HCT116 (cell line): ENCODE measurements around the gene GPR142. TPM values are rescaled to one million over a fixed set of nuclear protein-coding genes. Genes with fewer than 3 reads are reported as not detected.

Experiments
- ATAC-seq: fragments of 200-7000 bp; cut with Tn5 transposase; 2 replicates; pipeline ENCODE4 v1.9.1; 2020; ENCODE audit warnings: mild to moderate bottlenecking, moderate library complexity
- BruUV-seq: library from RNA; stranded (reverse); fragments of 400-500 nt; replicated peaks from 2 replicates; lab custom pipeline; 2021; lab: Mats Ljungman, UMichigan
- CTCF ChIA-PET: fragments of 300-600 bp; sonication (Branson Sonifier 250); formaldehyde crosslinking; loops from one replicate; lab custom pipeline; 2021; ENCODE audit warnings: antibody characterized with exemption; lab: Charles Lee
- POLR2A ChIA-PET: fragments of 300-600, 350-600 bp; sonication (Branson Sonifier 250); formaldehyde crosslinking; loops from one replicate; lab custom pipeline; 2021; ENCODE audit warnings: antibody characterized with exemption; lab: Charles Lee
- RAD21 ChIA-PET, 2 experiments: fragments of 300-600 bp; sonication (Branson Sonifier 250); formaldehyde crosslinking; loops; one replicate each; lab custom pipeline; 2023; ENCODE audit warnings: low total read pairs in 2 of 2; ENCODE audit not compliant: uncharacterized antibody in 2 of 2, unreplicated experiment in 2 of 2, low non-redundant PET in 1 of 2; lab: Charles Lee
- DNase-seq: peaks from one replicate; pipeline ENCODE4 v3.0.0-alpha.2; 2010; ENCODE audit warnings: low read depth, low spot score
- H2AFZ ChIP-seq: fragments of 200-600 bp; shearing (Covaris generic), sonication (generic); 2 replicates; pipeline ENCODE4 v1.6.1; 2017; ENCODE audit warnings: low read depth, mixed run types, mixed read lengths, antibody characterized with exemption, low read length; ENCODE audit not compliant: poor library complexity, severe bottlenecking
- H3K27ac ChIP-seq: 2 replicates; pipeline ENCODE4 v1.5.1; 2012; ENCODE audit warnings: low read depth, low read length
- H3K27me3 ChIP-seq: fragments of 200-600 bp; sonication (generic); 2 replicates; pipeline ENCODE4 v1.6.1; 2016; ENCODE audit warnings: mixed run types, low read length, mixed read lengths; ENCODE audit not compliant: insufficient read depth
- H3K36me3 ChIP-seq, 2 experiments: fragments of 200-500 bp in 1 of 2; fragments of 200-600 bp in 1 of 2; sonication (Bioruptor generic) in 1 of 2; sonication (generic) in 1 of 2; 2 replicates each; pipeline versions ENCODE4 v1.5.1 to v1.6.1; 2014 to 2016; ENCODE audit warnings: low read length in 2 of 2, inconsistent platforms in 1 of 2, mixed read lengths in 1 of 2, mixed run types in 1 of 2; ENCODE audit not compliant: insufficient read depth in 2 of 2, control insufficient read depth in 1 of 2
- H3K4me1 ChIP-seq, 2 experiments: fragments of 200-600 bp in 1 of 2; sonication (generic) in 1 of 2; 2 replicates each; pipeline versions ENCODE4 v1.5.1 to v1.6.1; 2012 to 2017; ENCODE audit warnings: low read length in 2 of 2, inconsistent platforms in 1 of 2, mild to moderate bottlenecking in 1 of 2, mixed read lengths in 1 of 2, mixed run types in 1 of 2, moderate library complexity in 1 of 2; ENCODE audit not compliant: insufficient read depth in 2 of 2, control insufficient read depth in 1 of 2
- H3K4me2 ChIP-seq: fragments of 200-600 bp; sonication (generic); 2 replicates; pipeline ENCODE4 v1.6.1; 2017; ENCODE audit warnings: mixed run types, low read length, mixed read lengths
- H3K4me3 ChIP-seq, 2 experiments: fragments of 200-600 bp in 1 of 2; sonication (generic) in 1 of 2; replicated peaks in 1 of 2; 2 replicates each; pipeline ENCODE4 v1.5.1; 2011 to 2016; ENCODE audit warnings: low read length in 2 of 2, control low read depth in 1 of 2, low read depth in 1 of 2, mild to moderate bottlenecking in 1 of 2, mixed read lengths in 1 of 2, mixed run types in 1 of 2
- H3K79me2 ChIP-seq: fragments of 200-600 bp; sonication (generic); 2 replicates; pipeline ENCODE4 v1.6.1; 2017; ENCODE audit warnings: mild to moderate bottlenecking, mixed run types, low read length, moderate library complexity, mixed read lengths; ENCODE audit not compliant: insufficient read depth
- H3K9ac ChIP-seq: fragments of 200-600 bp; sonication (generic); 2 replicates; pipeline ENCODE4 v1.6.1; 2016; ENCODE audit warnings: low read length, mixed read lengths
- H3K9me2 ChIP-seq: fragments of 200-600 bp; sonication (generic), shearing (Covaris generic); 2 replicates; pipeline ENCODE4 v1.6.1; 2017; ENCODE audit warnings: mixed run types, mild to moderate bottlenecking, moderate library complexity; ENCODE audit not compliant: insufficient read depth
- H3K9me3 ChIP-seq, 2 experiments: fragments of 200-500 bp in 1 of 2; fragments of 200-600 bp in 1 of 2; sonication (Bioruptor generic) in 1 of 2; sonication (generic) in 1 of 2; 2 replicates each; pipeline ENCODE4 v1.6.1; 2014 to 2017; ENCODE audit warnings: low read length in 2 of 2, mixed read lengths in 2 of 2, inconsistent platforms in 1 of 2, low read depth in 1 of 2, mild to moderate bottlenecking in 1 of 2, mixed run types in 1 of 2, moderate library complexity in 1 of 2; ENCODE audit not compliant: control insufficient read depth in 1 of 2, insufficient read depth in 1 of 2
- H4K20me1 ChIP-seq: fragments of 200-600 bp; sonication (generic), shearing (Covaris generic); 2 replicates; pipeline ENCODE4 v1.6.1; 2017; ENCODE audit warnings: mixed run types, mild to moderate bottlenecking, moderate library complexity; ENCODE audit not compliant: insufficient read depth
- CBX3 ChIP-seq: IDR thresholded peaks from 2 replicates; pipeline ENCODE4 v1.6.1; 2012; ENCODE audit warnings: low read depth
- CEBPB ChIP-seq: IDR thresholded peaks from 2 replicates; pipeline ENCODE4 v1.6.1; 2012; ENCODE audit warnings: low read depth
- EZH2 ChIP-seq: fragments of 200-600 bp; sonication (generic); IDR thresholded peaks from 2 replicates; pipeline ENCODE4 v1.6.1; 2017; ENCODE audit warnings: antibody characterized with exemption, mixed run types
- FOSL1 ChIP-seq: IDR thresholded peaks from 2 replicates; pipeline ENCODE4 v1.6.1; 2012; ENCODE audit warnings: low read depth
- POLR2AphosphoS5 ChIP-seq: IDR thresholded peaks from 2 replicates; pipeline ENCODE4 v1.6.1; 2011; ENCODE audit warnings: mild to moderate bottlenecking, low read depth, low read length, moderate library complexity
- ZNF274 ChIP-seq: fragments of 200-500 bp; sonication (Bioruptor generic); IDR thresholded peaks from 2 replicates; pipeline ENCODE4 v1.6.1; 2014; ENCODE audit warnings: mild to moderate bottlenecking, low read depth, low read length, inconsistent platforms
- intact Hi-C: fragments of 100-400 bp; cut with micrococcal nuclease; formaldehyde crosslinking; loops from 2 replicates; pipeline ENCODE4 v1.10.0; 2022
- total RNA-seq: library from RNA; stranded (reverse); gene quantifications from one replicate; pipeline ENCODE4 v1.2.1, GENCODE V29; 2021; ENCODE audit not compliant: unreplicated experiment
- TF ChIP-seq, protein P1 (sequence below), 3 experiments: fragments of 200-600 bp in 1 of 3; sonication (generic) in 1 of 3; IDR thresholded peaks in 2 of 3; conservative IDR thresholded peaks in 1 of 3; 2 replicates each; pipeline ENCODE4 v1.5.1; 2012 to 2017; ENCODE audit warnings: low read depth in 2 of 3, low read length in 2 of 3, antibody characterized with exemption in 1 of 3, borderline replicate concordance in 1 of 3, control low read depth in 1 of 3, mild to moderate bottlenecking in 1 of 3, mixed read lengths in 1 of 3, mixed run types in 1 of 3, moderate library complexity in 1 of 3; ENCODE audit not compliant: insufficient read depth in 1 of 3
- TF ChIP-seq, protein P2 (sequence below): IDR thresholded peaks from 2 replicates; pipeline ENCODE4 v1.6.1; 2011; ENCODE audit warnings: mild to moderate bottlenecking, low read length, moderate library complexity; ENCODE audit not compliant: insufficient replicate concordance; ENCODE audit errors: extremely low read depth

The GPR142 gene
- total RNA-seq, 1 experiment from 2014 or later, result not detected

DNA sequence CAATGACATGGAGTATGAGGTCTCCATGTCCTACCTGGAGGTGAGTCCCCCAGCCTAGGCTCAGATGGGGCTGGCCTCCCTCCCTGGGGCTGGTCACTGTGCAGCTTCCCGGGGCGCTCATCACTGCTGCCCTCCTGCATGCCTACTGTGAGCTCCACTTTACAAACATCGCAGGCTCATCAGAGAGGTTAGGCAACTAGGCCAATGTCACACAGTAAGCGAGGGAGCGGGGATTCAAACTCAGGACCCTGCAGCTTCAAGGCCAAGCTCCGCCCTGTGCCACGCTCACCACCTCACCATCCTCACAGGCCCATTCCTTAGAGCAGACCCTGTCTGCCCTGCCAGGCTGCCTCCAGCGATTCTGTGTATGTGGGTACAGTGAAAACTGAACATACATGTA lies 24.2 kb upstream of the GPR142 start:
- H3K27me3 ChIP-seq, result no peaks in the 10 kb centered on the region; the same call in 1 of the 2 replicates
- no peak for DNase-seq
- RAD21 ChIA-PET, result no interaction called here

More for the DNA sequence above, 24.2 kb upstream of the GPR142 start:
- H3K4me1 ChIP-seq, result peaks cover 0 to 8% of the 10 kb centered on the region in 2 experiments; a peak in 2 of 4 replicates
- no peak overlapping the region for H2AFZ ChIP-seq
- no peak overlapping the region for H3K27ac ChIP-seq
- no peaks in the 10 kb centered on the region for H4K20me1 ChIP-seq
- H3K4me3 ChIP-seq, result no peak overlapping the region
- no peaks in the 10 kb centered on the region for H3K36me3 ChIP-seq
- intact Hi-C loops, result no loop called here
- CTCF ChIA-PET, result no interaction called here
- TF ChIP-seq ZNF274, result no peak
- no peak for TF ChIP-seq CBX3
- TF ChIP-seq, protein P1, sequence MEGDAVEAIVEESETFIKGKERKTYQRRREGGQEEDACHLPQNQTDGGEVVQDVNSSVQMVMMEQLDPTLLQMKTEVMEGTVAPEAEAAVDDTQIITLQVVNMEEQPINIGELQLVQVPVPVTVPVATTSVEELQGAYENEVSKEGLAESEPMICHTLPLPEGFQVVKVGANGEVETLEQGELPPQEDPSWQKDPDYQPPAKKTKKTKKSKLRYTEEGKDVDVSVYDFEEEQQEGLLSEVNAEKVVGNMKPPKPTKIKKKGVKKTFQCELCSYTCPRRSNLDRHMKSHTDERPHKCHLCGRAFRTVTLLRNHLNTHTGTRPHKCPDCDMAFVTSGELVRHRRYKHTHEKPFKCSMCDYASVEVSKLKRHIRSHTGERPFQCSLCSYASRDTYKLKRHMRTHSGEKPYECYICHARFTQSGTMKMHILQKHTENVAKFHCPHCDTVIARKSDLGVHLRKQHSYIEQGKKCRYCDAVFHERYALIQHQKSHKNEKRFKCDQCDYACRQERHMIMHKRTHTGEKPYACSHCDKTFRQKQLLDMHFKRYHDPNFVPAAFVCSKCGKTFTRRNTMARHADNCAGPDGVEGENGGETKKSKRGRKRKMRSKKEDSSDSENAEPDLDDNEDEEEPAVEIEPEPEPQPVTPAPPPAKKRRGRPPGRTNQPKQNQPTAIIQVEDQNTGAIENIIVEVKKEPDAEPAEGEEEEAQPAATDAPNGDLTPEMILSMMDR (IDR thresholded peaks at IDR 0.05 in 2 of 3, conservative IDR thresholded peaks at IDR 0.05 in 1 of 3; ENCODE audit: borderline replicate concordance in 1 of 3, insufficient read depth in 1 of 3, low read depth in 2 of 3, low read length in 2 of 3), result no peak
- TF ChIP-seq FOSL1, result no peak
- TF ChIP-seq, protein P2, sequence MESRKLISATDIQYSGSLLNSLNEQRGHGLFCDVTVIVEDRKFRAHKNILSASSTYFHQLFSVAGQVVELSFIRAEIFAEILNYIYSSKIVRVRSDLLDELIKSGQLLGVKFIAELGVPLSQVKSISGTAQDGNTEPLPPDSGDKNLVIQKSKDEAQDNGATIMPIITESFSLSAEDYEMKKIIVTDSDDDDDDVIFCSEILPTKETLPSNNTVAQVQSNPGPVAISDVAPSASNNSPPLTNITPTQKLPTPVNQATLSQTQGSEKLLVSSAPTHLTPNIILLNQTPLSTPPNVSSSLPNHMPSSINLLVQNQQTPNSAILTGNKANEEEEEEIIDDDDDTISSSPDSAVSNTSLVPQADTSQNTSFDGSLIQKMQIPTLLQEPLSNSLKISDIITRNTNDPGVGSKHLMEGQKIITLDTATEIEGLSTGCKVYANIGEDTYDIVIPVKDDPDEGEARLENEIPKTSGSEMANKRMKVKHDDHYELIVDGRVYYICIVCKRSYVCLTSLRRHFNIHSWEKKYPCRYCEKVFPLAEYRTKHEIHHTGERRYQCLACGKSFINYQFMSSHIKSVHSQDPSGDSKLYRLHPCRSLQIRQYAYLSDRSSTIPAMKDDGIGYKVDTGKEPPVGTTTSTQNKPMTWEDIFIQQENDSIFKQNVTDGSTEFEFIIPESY, result no peak
- TF ChIP-seq EZH2, result no peak
- no peak for TF ChIP-seq POLR2AphosphoS5
- TF ChIP-seq CEBPB, result no peak
- no peak overlapping the region for H3K4me2 ChIP-seq
- no peaks in the 10 kb centered on the region for H3K79me2 ChIP-seq
- no peaks in the 10 kb centered on the region for H3K9me3 ChIP-seq
- BruUV-seq, result no TSS peak
- POLR2A ChIA-PET, result no interaction called here
- no peak overlapping the region for H3K9ac ChIP-seq
- H3K9me2 ChIP-seq, result no peaks in the 10 kb centered on the region
- ATAC-seq, result no peak
